B cell (primary cell): ENCODE data around the gene AANAT. TPM values are rescaled to one million over a fixed set of nuclear protein-coding genes. Genes with fewer than 3 reads are reported as not detected.
"Not testable (repeated sequence)": the region's sequence is repeated elsewhere in the genome, so short reads cannot be mapped to it uniquely, and the experiment has no call there.

ENCODE experiments used
- ATAC-seq: fragments of 200-7000 bp; cut with Tn5 transposase; one replicate; pipeline ENCODE4 v1.10.0; 2021; ENCODE audit warnings: low read depth, mild to moderate bottlenecking, moderate number of reproducible peaks, moderate library complexity
- CTCF ChIA-PET: fragments of 350-600 bp; sonication (Branson Sonifier 250); formaldehyde crosslinking; loops from one replicate; lab custom pipeline; 2021; ENCODE audit warnings: antibody characterized with exemption, inconsistent platforms; lab: Charles Lee
- POLR2A ChIA-PET: fragments of 350-600 bp; sonication (Branson Sonifier 250); formaldehyde crosslinking; loops from one replicate; lab custom pipeline; 2021; ENCODE audit warnings: antibody characterized with exemption; lab: Charles Lee
- DNase-seq: peaks from one replicate; pipeline ENCODE4 v3.0.0; 2013
- H2AFZ ChIP-seq: 2 replicates; pipeline ENCODE4 v1.6.1; 2012; ENCODE audit warnings: mild to moderate bottlenecking, low read depth, low read length; ENCODE audit not compliant: insufficient read depth, poor library complexity, severe bottlenecking
- H3K27ac ChIP-seq, 2 donors: 1 replicate in 1 of 2; 2 replicates in 1 of 2; pipeline ENCODE4 v1.5.1; 2012 to 2013; ENCODE audit warnings: low read length in 2 of 2, mild to moderate bottlenecking in 2 of 2, moderate library complexity in 1 of 2
- H3K27me3 ChIP-seq, 4 experiments: fragments of 200-600 bp in 1 of 4; sonication (generic) in 1 of 4; replicated peaks in 1 of 4; 1 replicate in 2 of 4; 2 replicates in 2 of 4; pipeline versions ENCODE4 v1.6.1 to v1.7.0; 2013 to 2016; ENCODE audit warnings: low read length in 3 of 4, mild to moderate bottlenecking in 2 of 4, mixed read lengths in 1 of 4, moderate library complexity in 1 of 4; ENCODE audit not compliant: insufficient read depth in 4 of 4, control insufficient read depth in 3 of 4; ENCODE audit errors: control extremely low read depth in 1 of 4
- H3K36me3 ChIP-seq, 2 experiments: replicated peaks in 1 of 2; 1 replicate in 1 of 2; 2 replicates in 1 of 2; pipeline versions ENCODE4 v1.6.1 to v1.7.1; 2013; ENCODE audit warnings: low read length in 1 of 2; ENCODE audit not compliant: insufficient read depth in 2 of 2, control insufficient read depth in 1 of 2; ENCODE audit errors: control extremely low read depth in 1 of 2, extremely low read depth in 1 of 2
- H3K4me1 ChIP-seq, 2 donors: fragments of 200-600 bp in 1 of 2; sonication (generic) in 1 of 2; 1 replicate in 1 of 2; 2 replicates in 1 of 2; pipeline versions ENCODE4 v1.5.1 to v1.6.1; 2013 to 2017; ENCODE audit warnings: low read length in 2 of 2; ENCODE audit not compliant: control insufficient read depth in 2 of 2, insufficient read depth in 2 of 2
- H3K4me2 ChIP-seq: replicated peaks from 2 replicates; pipeline ENCODE3; 2012; ENCODE audit warnings: mild to moderate bottlenecking, low read depth, low read length; ENCODE audit not compliant: poor library complexity, severe bottlenecking
- H3K4me3 ChIP-seq, 5 experiments: fragments of 200-600 bp in 1 of 5; sonication (generic) in 1 of 5; 1 replicate in 3 of 5; 2 replicates in 2 of 5; pipeline versions ENCODE4 v1.5.1 to v1.7.0; 2011 to 2016; ENCODE audit warnings: low read length in 4 of 5, mild to moderate bottlenecking in 4 of 5, low read depth in 2 of 5, control low read depth in 1 of 5, moderate library complexity in 1 of 5; ENCODE audit not compliant: insufficient read depth in 1 of 5; ENCODE audit errors: control extremely low read depth in 1 of 5, extremely low read depth in 1 of 5
- H3K79me2 ChIP-seq: fragments of 200-600 bp; sonication (generic); one replicate; pipeline ENCODE4 v1.6.0; 2016; ENCODE audit warnings: low read length; ENCODE audit not compliant: control insufficient read depth, insufficient read depth
- H3K9ac ChIP-seq: fragments of 200-600 bp; sonication (generic); 2 replicates; pipeline ENCODE4 v1.6.1; 2017; ENCODE audit warnings: mild to moderate bottlenecking, low read length, moderate library complexity
- H3K9me3 ChIP-seq, 3 donors: one replicate each; pipeline versions ENCODE4 v1.6.1 to v1.7.1; 2013; ENCODE audit warnings: low read length in 2 of 3; ENCODE audit not compliant: control insufficient read depth in 2 of 3, insufficient read depth in 1 of 3; ENCODE audit errors: control extremely low read depth in 1 of 3
- H4K20me1 ChIP-seq: 2 replicates; pipeline ENCODE4 v1.6.0; 2012; ENCODE audit warnings: mild to moderate bottlenecking, low read length; ENCODE audit not compliant: insufficient read depth, control insufficient read depth, poor library complexity, severe bottlenecking
- H3K27ac Mint-ChIP-seq: one replicate; pipeline ENCODE4 v1.8.0; 2021; ENCODE audit warnings: mixed read lengths
- H3K27me3 Mint-ChIP-seq: one replicate; pipeline ENCODE4 v1.8.0; 2021; ENCODE audit warnings: mixed read lengths
- H3K4me1 Mint-ChIP-seq: one replicate; pipeline ENCODE4 v1.8.0; 2021; ENCODE audit warnings: mixed read lengths
- H3K4me3 Mint-ChIP-seq: one replicate; pipeline ENCODE4 v1.8.0; 2021; ENCODE audit warnings: mixed read lengths
- H3K9me3 Mint-ChIP-seq: one replicate; pipeline ENCODE4 v1.8.0; 2022; ENCODE audit warnings: mixed read lengths; ENCODE audit not compliant: insufficient read depth
- EZH2 ChIP-seq: IDR thresholded peaks from 2 replicates; pipeline ENCODE4 v1.6.1; 2012; ENCODE audit warnings: borderline replicate concordance, low read depth, mild to moderate bottlenecking, moderate library complexity, low read length; ENCODE audit not compliant: insufficient read depth, poor library complexity, severe bottlenecking
- WGBS: methylation state at CpG from one replicate; pipeline ENCODE4 v1.1.5; 2013; ENCODE audit warnings: missing lambda C conversion rate; ENCODE audit not compliant: insufficient coverage; 5-methylcytosine and 5-hydroxymethylcytosine counted together
- intact Hi-C: fragments of 100-400 bp; cut with micrococcal nuclease; formaldehyde crosslinking; loops from one replicate; pipeline ENCODE4 v1.10.0; 2022
- polyA plus RNA-seq: library from polyadenylated mRNA; depleted of rRNA; stranded (reverse); fragments of >200 nt; gene quantifications from 2 replicates; pipeline ENCODE4 v1.2.3, GENCODE V29; 2012
- total RNA-seq, 2 donors: library from RNA; stranded (reverse); fragments of 120-200 nt in 1 of 2; gene quantifications; 1 replicate in 1 of 2; 2 replicates in 1 of 2; pipeline versions ENCODE4 v1.2.3 to v1.2.4, GENCODE V29; 2013 to 2022
- TF ChIP-seq, protein P1 (sequence below): fragments of 200-600 bp; IDR thresholded peaks from one replicate; pipeline ENCODE4 v1.8.0; 2022; ENCODE audit warnings: antibody characterized with exemption, mild to moderate bottlenecking

The AANAT gene
- total and polyA plus RNA-seq, 2 donors (not counting 1 experiment from before 2014, with no cell fraction given) = 0.42 to 0.94 TPM

DNA sequence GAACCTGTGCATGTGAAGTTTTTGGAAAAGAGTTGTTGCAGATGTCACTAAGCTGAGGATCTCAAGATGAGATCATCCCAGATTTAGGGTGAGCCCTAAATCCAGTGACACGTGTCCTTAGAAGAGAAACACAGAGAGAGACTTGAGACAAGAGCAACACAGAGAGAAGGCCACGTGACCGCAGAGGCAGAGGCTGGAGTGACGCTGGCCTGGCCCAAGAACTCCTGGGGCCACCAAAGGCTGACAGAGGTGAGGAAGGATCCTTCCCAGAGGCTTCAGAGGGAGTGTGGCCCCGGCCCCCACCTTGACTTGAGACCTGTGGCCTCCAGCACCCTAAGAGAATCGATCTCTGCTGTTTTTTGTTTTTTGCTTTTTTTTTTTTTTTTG lies 45.9 kb downstream of the AANAT start:
- Mint-ChIP-seq H3K4me1 (peaks cover 31% of the 10 kb centered on the region), H3K4me3 (no peak overlapping the region), H3K27me3 (peaks cover 2% of the 10 kb centered on the region), H3K27ac (peak overlapping the region; percentile 68), H3K9me3 (no peaks in the 10 kb centered on the region)
- Histone ChIP-seq H3K4me3 (no peak overlapping the region), H3K4me1 (peaks cover 17 to 18% of the 10 kb centered on the region in 2 donors), H3K9me3 (no peaks in the 10 kb centered on the region), H4K20me1 (no peaks in the 10 kb centered on the region), H2AFZ (no peak overlapping the region), H3K27me3 (no peaks in the 10 kb centered on the region), H3K9ac (no peak overlapping the region), H3K36me3 (no peaks in the 10 kb centered on the region), H3K79me2 (no peaks in the 10 kb centered on the region), H3K27ac (no peak overlapping the region), H3K4me2 (no peak overlapping the region)
- WGBS = 94% methylated on average over 5 of the region's 6 CpGs
- DNase-seq (no peak), ATAC-seq (no peak)
- TF ChIP-seq, protein P1, sequence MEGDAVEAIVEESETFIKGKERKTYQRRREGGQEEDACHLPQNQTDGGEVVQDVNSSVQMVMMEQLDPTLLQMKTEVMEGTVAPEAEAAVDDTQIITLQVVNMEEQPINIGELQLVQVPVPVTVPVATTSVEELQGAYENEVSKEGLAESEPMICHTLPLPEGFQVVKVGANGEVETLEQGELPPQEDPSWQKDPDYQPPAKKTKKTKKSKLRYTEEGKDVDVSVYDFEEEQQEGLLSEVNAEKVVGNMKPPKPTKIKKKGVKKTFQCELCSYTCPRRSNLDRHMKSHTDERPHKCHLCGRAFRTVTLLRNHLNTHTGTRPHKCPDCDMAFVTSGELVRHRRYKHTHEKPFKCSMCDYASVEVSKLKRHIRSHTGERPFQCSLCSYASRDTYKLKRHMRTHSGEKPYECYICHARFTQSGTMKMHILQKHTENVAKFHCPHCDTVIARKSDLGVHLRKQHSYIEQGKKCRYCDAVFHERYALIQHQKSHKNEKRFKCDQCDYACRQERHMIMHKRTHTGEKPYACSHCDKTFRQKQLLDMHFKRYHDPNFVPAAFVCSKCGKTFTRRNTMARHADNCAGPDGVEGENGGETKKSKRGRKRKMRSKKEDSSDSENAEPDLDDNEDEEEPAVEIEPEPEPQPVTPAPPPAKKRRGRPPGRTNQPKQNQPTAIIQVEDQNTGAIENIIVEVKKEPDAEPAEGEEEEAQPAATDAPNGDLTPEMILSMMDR = no peak
- TF ChIP-seq EZH2 = no peak
- ChIA-PET CTCF (interaction anchor here (0.8 to 18.2 kb wide), 8 partner anchors 7 to 105 kb away, joined by 3 to 442 read pairs (median 10); partner anchors contain the start of gene AANAT), POLR2A (no interaction called here)
- intact Hi-C loops = no loop called here

DNA sequence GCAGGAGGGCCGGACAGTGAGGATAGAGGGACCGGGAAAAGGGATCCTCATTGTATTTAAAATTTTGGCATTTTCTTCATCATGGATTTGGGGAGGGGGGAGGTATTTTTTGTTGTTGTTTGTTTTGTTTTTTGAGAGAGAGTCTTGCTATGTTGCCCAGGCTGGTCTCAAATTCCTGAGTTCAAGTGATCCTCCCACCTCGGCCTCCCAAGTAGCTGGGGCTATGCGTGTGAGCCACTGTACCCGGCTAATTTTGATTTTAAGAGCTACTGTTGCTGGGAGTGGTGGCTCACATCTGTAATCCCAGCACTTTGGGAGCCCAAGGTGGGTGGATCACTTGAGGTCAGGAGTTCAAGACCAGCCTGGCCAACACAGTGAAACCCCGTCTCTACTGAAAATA lies 47.0 kb downstream of the AANAT start:
- H3K4me1 Mint-ChIP-seq = peaks cover 31% of the 10 kb centered on the region
- H3K9ac ChIP-seq, H3K27me3 ChIP-seq, H3K79me2 ChIP-seq, H3K27me3 Mint-ChIP-seq, H3K27ac ChIP-seq, ATAC-seq, H3K9me3 Mint-ChIP-seq, H4K20me1 ChIP-seq, H3K9me3 ChIP-seq, DNase-seq, intact Hi-C loops, H3K4me3 ChIP-seq, H3K36me3 ChIP-seq, H2AFZ ChIP-seq, H3K4me2 ChIP-seq: not testable (repeated sequence)
- peaks cover 17 to 18% of the 10 kb centered on the region in 2 donors for H3K4me1 ChIP-seq
- H3K27ac Mint-ChIP-seq = peak overlapping the region; percentile 73
- 97% methylated on average over 5 of the region's 6 CpGs for WGBS
- peak overlapping the region; percentile 15 for H3K4me3 Mint-ChIP-seq
- ChIA-PET CTCF (interaction anchor here (0.7 to 6.2 kb wide), 11 partner anchors 8 to 540 kb away, joined by 3 to 25 read pairs (median 3); no protein-coding TSS in a partner anchor), POLR2A (interaction anchor here (0.6 to 3.6 kb wide), 3 partner anchors 14 to 534 kb away, joined by 3 to 31 read pairs (median 3); no protein-coding TSS in a partner anchor)
